Body of pancreas (tissue), 4 donors: ENCODE results near the gene PLXNB2. TPM values are rescaled to one million over a fixed set of nuclear protein-coding genes. Genes with fewer than 3 reads are reported as not detected.

Experiments used
- ATAC-seq: fragments of 150-250 bp; one replicate; pipeline ENCODE4 v1.9.1; 2016
- DNase-seq, 4 donors: peaks; one replicate each; pipeline ENCODE4 v3.0.0-alpha.2; 2019
- H3K27ac ChIP-seq, 4 donors: fragments of 200-600 bp; sonication (generic); 1 replicate in 3 of 4; 2 replicates in 1 of 4; pipeline versions ENCODE4 v1.5.1 to v1.6.1; 2016 to 2019; ENCODE audit warnings: mild to moderate bottlenecking in 1 of 4, mixed read lengths in 1 of 4, moderate library complexity in 1 of 4
- H3K27me3 ChIP-seq, 2 donors: fragments of 200-600 bp; sonication (generic); one replicate each; pipeline ENCODE4 v1.6.0; 2016; ENCODE audit warnings: mild to moderate bottlenecking in 1 of 2
- H3K36me3 ChIP-seq, 2 donors: fragments of 200-600 bp; sonication (generic); replicated peaks in 1 of 2; 2 replicates each; pipeline ENCODE4 v1.5.1; 2016; ENCODE audit warnings: low read depth in 2 of 2; ENCODE audit not compliant: insufficient read depth in 1 of 2
- H3K4me1 ChIP-seq: fragments of 200-600 bp; sonication (generic); one replicate; pipeline ENCODE4 v1.6.0; 2016
- H3K4me3 ChIP-seq, 2 donors: fragments of 200-600 bp; sonication (generic); 1 replicate in 1 of 2; 2 replicates in 1 of 2; pipeline ENCODE4 v1.5.1; 2016 to 2019
- H3K9me3 ChIP-seq, 3 donors: fragments of 200-600 bp; sonication (generic); 1 replicate in 2 of 3; 2 replicates in 1 of 3; pipeline ENCODE4 v1.5.1; 2016
- POLR2A ChIP-seq, 3 donors: fragments of 450-650 bp; IDR thresholded peaks; one replicate each; pipeline ENCODE4 v1.6.1; 2016; ENCODE audit warnings: antibody characterized with exemption in 3 of 3, mild to moderate bottlenecking in 2 of 3
- WGBS, 2 donors: methylation state at CpG; one replicate each; pipeline ENCODE4 v1.1.5; 2017; 5-methylcytosine and 5-hydroxymethylcytosine counted together
- intact Hi-C: fragments of 100-400 bp; cut with DNase I; formaldehyde crosslinking; loops from one replicate; pipeline ENCODE4 v1.15.1; 2023
- total RNA-seq, 2 donors: library from RNA; depleted of rRNA; stranded (reverse); fragments of >200 nt; gene quantifications; one replicate each; pipeline ENCODE4 v1.1.0, GENCODE V29; 2016
- TF ChIP-seq, protein P1 (sequence below), 7 experiments: fragments of 450-650 bp in 4 of 7; fragments of 200-600 bp in 3 of 7; sonication (generic) in 3 of 7; IDR thresholded peaks; one replicate each; pipeline ENCODE4 v1.5.1; 2016 to 2019; ENCODE audit warnings: antibody characterized with exemption in 7 of 7

The PLXNB2 gene
- total RNA-seq, 2 donors from 2014 or later = 113 to 140 TPM

DNA sequence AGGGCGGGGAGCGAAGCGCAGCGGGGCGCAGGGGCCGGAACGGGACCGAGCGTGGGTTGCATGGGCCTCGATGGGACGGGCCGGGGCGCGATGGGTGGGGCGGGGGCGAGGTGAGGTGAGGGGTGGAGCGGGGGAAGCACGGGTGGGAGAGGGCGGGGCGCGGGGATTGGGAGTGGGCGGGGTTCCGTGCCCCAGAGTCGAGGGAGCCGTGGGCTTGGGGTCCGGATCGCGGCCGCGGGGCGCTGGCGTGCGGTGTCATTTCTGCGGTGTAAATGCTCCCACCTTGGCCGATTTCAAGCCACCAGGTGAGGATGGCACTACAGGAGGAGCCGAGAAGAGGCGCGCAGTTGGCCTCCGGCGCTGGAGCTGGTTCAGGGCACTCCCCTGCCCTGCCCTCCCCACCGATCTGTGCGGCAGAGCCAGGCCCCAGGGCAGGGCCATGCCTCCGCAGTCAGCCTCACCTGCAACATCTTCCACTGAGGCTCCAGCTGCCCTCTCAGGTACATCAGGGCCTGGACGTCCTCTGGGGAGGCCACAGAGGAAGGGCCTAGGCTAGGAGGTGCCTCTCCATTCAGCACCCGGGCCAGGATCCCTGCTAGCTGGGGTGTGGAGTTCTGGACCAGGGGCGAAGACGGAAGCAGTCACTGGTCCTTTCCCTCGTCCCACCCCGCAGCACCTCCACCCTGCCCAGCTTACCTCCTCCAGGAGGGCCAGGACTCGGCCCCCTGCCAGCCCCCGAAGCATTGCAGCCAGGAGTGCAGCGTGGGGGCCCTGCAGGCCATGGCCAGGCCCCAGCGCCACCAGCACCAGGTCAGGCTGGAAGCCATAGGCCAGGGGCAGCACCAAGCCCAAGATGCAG is 62.0 kb downstream of the PLXNB2 start:
- no peaks in the 10 kb centered on the region for H3K9me3 ChIP-seq
- TF ChIP-seq, protein P1, sequence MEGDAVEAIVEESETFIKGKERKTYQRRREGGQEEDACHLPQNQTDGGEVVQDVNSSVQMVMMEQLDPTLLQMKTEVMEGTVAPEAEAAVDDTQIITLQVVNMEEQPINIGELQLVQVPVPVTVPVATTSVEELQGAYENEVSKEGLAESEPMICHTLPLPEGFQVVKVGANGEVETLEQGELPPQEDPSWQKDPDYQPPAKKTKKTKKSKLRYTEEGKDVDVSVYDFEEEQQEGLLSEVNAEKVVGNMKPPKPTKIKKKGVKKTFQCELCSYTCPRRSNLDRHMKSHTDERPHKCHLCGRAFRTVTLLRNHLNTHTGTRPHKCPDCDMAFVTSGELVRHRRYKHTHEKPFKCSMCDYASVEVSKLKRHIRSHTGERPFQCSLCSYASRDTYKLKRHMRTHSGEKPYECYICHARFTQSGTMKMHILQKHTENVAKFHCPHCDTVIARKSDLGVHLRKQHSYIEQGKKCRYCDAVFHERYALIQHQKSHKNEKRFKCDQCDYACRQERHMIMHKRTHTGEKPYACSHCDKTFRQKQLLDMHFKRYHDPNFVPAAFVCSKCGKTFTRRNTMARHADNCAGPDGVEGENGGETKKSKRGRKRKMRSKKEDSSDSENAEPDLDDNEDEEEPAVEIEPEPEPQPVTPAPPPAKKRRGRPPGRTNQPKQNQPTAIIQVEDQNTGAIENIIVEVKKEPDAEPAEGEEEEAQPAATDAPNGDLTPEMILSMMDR (IDR thresholded peaks at IDR 0.05) = no peak
- TF ChIP-seq POLR2A (IDR thresholded peaks at IDR 0.05) = no peak
- H3K27me3 ChIP-seq = no peaks in the 10 kb centered on the region
- ATAC-seq = peak; percentile 27
- no peak for DNase-seq
- peaks cover 51% of the 10 kb centered on the region for H3K4me1 ChIP-seq
- no peaks in the 10 kb centered on the region for H3K36me3 ChIP-seq
- intact Hi-C loops = loop anchor here (10.0 kb wide), 1 partner anchor 259 kb away; the partner anchor contains the start of genes LMF2 and NCAPH2
- H3K4me3 ChIP-seq = peak overlapping the region; percentile 39 to 93
- H3K27ac ChIP-seq = peak overlapping the region; percentile 75 to 97 (median 94)
- whole genome bisulfite sequencing, 2 donors = 1 to 11% methylated on average over 17 to 52 of the region's 53 CpGs

DNA sequence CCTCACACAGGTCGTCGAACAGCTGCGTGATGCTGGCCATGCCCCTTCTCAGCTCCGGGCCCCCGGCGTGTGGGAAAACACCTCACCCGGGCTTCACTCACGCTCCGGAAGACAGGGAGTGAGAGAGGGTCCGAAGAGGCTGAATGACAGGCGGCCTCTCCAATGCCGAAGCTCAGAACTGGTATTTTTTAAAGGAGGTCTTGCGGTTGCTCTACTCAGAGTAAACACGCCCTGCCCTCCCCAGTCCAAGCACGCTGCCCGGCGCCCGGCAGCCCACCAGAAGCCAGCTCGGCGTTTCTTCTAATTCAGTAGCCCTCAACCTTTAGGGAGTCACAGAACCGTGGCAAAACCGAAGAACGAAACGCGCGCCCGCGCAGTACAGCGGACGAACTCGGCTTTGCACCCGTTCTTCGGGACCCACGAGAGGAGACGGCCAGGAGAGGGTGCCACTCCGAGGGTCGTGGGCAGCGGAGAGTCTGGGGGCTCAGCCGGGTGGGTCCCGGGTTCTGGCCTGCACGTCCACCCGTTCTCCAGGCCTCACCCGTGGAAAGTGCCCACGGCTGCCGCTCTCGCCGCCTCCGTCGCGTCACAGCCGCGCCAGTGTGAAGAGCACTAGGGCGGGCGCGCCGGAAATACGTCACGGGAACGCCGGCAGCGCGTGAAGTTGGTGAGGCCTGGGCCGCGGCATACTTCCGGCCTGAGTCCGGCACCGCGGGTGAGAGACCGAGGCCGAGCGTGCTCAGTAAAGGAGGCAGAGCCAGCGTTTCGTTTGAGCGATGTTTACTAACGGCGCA is 62.8 kb downstream of the PLXNB2 start, which contains the start of gene TUBGCP6:
TSS of gene TUBGCP6 (minus strand) at position 604 of the 794 bp plus-strand sequence. CDS start at position 40, 564 bp downstream.
- 0% methylated on average over 27 to 76 of the region's 76 CpGs for WGBS, 2 donors
- DNase-seq (peak; percentile 93 to 97 (median 95)), ATAC-seq (peak; percentile 93)
- no peaks in the 10 kb centered on the region for H3K9me3 ChIP-seq
- intact Hi-C loops = loop anchor here (10.0 kb wide), 1 partner anchor 260 kb away; the partner anchor contains the start of genes LMF2 and NCAPH2
- TF ChIP-seq POLR2A (IDR thresholded peaks at IDR 0.05) = peak; percentile 77 to 90 (median 87)
- TF ChIP-seq, protein P1 (IDR thresholded peaks at IDR 0.05) = peak in 5 of 7 experiments; percentile 33 to 64 (median 44)
- peaks cover 43% of the 10 kb centered on the region for H3K4me1 ChIP-seq
- H3K27me3 ChIP-seq = no peaks in the 10 kb centered on the region
- no peaks in the 10 kb centered on the region for H3K36me3 ChIP-seq
- H3K4me3 ChIP-seq = peak within 1 kb of the TSS; percentile 39 to 93
- H3K27ac ChIP-seq = peak within 1 kb of the TSS; percentile 75 to 97 (median 94)

DNA sequence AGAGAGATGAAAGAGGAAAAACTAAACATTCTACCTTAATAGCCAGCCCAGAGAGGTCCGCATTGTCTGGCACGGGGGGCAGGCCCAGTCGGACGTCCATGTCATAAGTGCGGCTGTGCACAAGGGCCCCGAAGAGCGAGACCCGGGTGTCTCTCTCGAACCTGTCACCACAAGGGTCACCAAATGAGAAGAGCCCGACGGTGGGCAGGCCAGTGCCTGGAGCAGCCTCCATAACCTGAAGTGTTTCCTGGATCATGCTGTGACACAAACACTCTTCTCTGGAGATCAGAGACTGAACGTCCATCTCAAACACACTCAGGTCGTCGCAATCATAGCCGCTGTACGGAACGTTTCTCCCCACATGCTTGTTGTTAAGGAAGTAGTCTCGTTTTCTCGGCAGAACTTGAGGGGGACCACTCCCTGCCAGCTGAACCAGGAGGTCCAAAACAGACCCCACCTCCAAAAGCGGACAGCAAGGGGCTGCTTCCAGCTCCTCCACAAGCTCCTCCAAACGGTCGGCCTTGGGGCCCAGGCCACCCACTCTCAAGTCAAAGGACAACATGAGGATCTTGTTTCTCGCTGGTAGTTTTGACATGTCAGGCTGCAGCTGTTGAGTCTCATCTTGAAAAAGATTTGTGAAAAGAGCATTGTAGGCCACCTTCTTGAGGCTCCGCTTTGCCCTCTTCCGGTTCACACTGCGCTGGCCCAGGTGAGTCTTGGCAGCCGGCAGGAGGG is 63.6 kb downstream of the PLXNB2 start:
- H3K27ac ChIP-seq = peak overlapping the region in 3 of 4 donors; percentile 75 to 97 (median 96)
- no peaks in the 10 kb centered on the region for H3K27me3 ChIP-seq
- H3K4me3 ChIP-seq = peak overlapping the region; percentile 39 to 93
- 11 to 12% methylated on average over 19 to 27 of the region's 27 CpGs for WGBS, 2 donors
- H3K4me1 ChIP-seq = peaks cover 39% of the 10 kb centered on the region
- intact Hi-C loops = loop anchor here (10.0 kb wide), 1 partner anchor 261 kb away; the partner anchor contains the start of genes LMF2 and NCAPH2
- H3K36me3 ChIP-seq = no peaks in the 10 kb centered on the region
- ATAC-seq (peak; percentile 24), DNase-seq (no peak)
- TF ChIP-seq, protein P1 (IDR thresholded peaks at IDR 0.05) = no peak
- no peak for TF ChIP-seq POLR2A (IDR thresholded peaks at IDR 0.05)
- H3K9me3 ChIP-seq = no peaks in the 10 kb centered on the region

DNA sequence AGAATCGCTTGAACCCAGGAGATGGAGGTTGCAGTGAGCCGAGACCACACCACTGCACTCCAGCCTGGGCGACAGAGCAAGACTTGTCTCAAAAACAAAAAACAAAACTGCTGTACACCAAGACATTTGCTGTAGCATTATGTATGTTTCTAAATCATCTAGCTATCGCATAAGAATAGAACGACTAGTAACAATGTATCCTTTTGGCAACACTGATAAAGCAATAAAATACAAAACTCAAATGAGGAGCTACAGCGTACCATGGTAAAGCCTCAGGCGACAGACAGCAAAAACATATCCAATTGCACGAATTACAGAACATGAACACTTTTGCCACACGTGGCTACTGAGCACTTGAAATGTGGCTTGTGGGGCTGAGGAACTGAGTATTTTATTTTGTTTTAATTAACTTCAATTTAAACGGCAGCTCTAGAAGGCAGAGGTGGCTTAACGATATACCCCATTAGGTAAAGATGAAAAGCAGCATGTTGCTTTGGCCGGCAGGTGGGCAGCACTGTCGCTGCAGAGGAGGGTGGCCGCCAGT is 65.0 kb downstream of the PLXNB2 start:
- Histone ChIP-seq H3K9me3 (no peaks in the 10 kb centered on the region), H3K27me3 (no peaks in the 10 kb centered on the region), H3K4me3 (peak overlapping the region in 1 of 2 donors; percentile 93), H3K36me3 (no peaks in the 10 kb centered on the region), H3K4me1 (peaks cover 39% of the 10 kb centered on the region), H3K27ac (no peak overlapping the region)
- ATAC-seq (no peak), DNase-seq (no peak)
- WGBS, 2 donors = 50% methylated on average over 13 to 14 of the region's 14 CpGs
- TF ChIP-seq, protein P1 (IDR thresholded peaks at IDR 0.05) = no peak
- TF ChIP-seq POLR2A (IDR thresholded peaks at IDR 0.05) = no peak
- intact Hi-C loops = loop anchor here (10.0 kb wide), 1 partner anchor 262 kb away; the partner anchor contains the start of genes LMF2 and NCAPH2
